IMR-90 (cell line): ENCODE data around the gene GNB5. TPM values are rescaled to one million over a fixed set of nuclear protein-coding genes. Genes with fewer than 3 reads are reported as not detected.

ENCODE experiments used
- ATAC-seq: fragments of 200-7000 bp; cut with Tn5 transposase; 2 replicates; pipeline ENCODE4 v1.9.1; 2020; ENCODE audit warnings: low read depth, mild to moderate bottlenecking, moderate library complexity
- BruUV-seq: library from RNA; stranded (reverse); fragments of 400-500 nt; replicated peaks from 2 replicates; lab custom pipeline; 2021; lab: Mats Ljungman, UMichigan
- CTCF ChIA-PET: fragments of 300-600 bp; formaldehyde crosslinking; extraction: SDS; loops from one replicate; lab custom pipeline; 2021; ENCODE audit warnings: antibody characterized with exemption; lab: Yijun Ruan, JAX
- POLR2A ChIA-PET: fragments of 300-600 bp; sonication (Branson Sonifier 250); formaldehyde crosslinking; loops from one replicate; lab custom pipeline; 2022; ENCODE audit warnings: antibody characterized with exemption; ENCODE audit not compliant: unreplicated experiment; lab: Charles Lee
- DNase-seq: peaks from one replicate; pipeline ENCODE4 v3.0.0; 2013
- H2AFZ ChIP-seq: replicated peaks from 2 replicates; pipeline ENCODE3; 2013; ENCODE audit warnings: low read length, mild to moderate bottlenecking; ENCODE audit not compliant: poor library complexity
- H2AK5ac ChIP-seq: 2 replicates; pipeline ENCODE4 v1.6.1; 2013; ENCODE audit warnings: low read depth, low read length, inconsistent platforms
- H2AK9ac ChIP-seq: replicated peaks from 2 replicates; pipeline ENCODE3; 2013; ENCODE audit warnings: mild to moderate bottlenecking, low read depth, low read length, moderate library complexity; ENCODE audit not compliant: poor library complexity
- H2BK120ac ChIP-seq: 2 replicates; pipeline ENCODE4 v1.6.1; 2013; ENCODE audit warnings: low read depth, low read length, inconsistent platforms
- H2BK15ac ChIP-seq: 3 replicates; pipeline ENCODE4 v1.6.1; 2013; ENCODE audit warnings: low read depth, low read length, inconsistent platforms
- H2BK20ac ChIP-seq: 2 replicates; pipeline ENCODE4 v1.6.1; 2013; ENCODE audit warnings: low read depth, mild to moderate bottlenecking, inconsistent platforms, low read length, moderate library complexity
- H2BK5ac ChIP-seq: 2 replicates; pipeline ENCODE4 v1.6.1; 2013; ENCODE audit warnings: mild to moderate bottlenecking, low read depth, low read length, inconsistent platforms; ENCODE audit not compliant: poor library complexity, severe bottlenecking
- H3K14ac ChIP-seq: replicated peaks from 2 replicates; pipeline ENCODE4 v1.6.1; 2013; ENCODE audit warnings: low read depth, low read length, inconsistent platforms
- H3K18ac ChIP-seq: 2 replicates; pipeline ENCODE4 v1.6.1; 2013; ENCODE audit warnings: low read depth, low read length, control low read depth
- H3K23ac ChIP-seq: 2 replicates; pipeline ENCODE4 v1.6.1; 2013; ENCODE audit warnings: low read depth, low read length, inconsistent platforms
- H3K27ac ChIP-seq: 2 replicates; pipeline ENCODE4 v1.5.1; 2013; ENCODE audit warnings: mild to moderate bottlenecking, control low read depth, low read length; ENCODE audit not compliant: insufficient read depth
- H3K27me3 ChIP-seq: 2 replicates; pipeline ENCODE4 v1.6.1; 2013; ENCODE audit warnings: low read length; ENCODE audit not compliant: control insufficient read depth, insufficient read depth
- H3K36me3 ChIP-seq: 2 replicates; pipeline ENCODE4 v1.6.1; 2013; ENCODE audit warnings: low read length, mixed read lengths; ENCODE audit not compliant: control insufficient read depth, insufficient read depth
- H3K4ac ChIP-seq: 2 replicates; pipeline ENCODE4 v1.6.1; 2013; ENCODE audit warnings: low read depth, low read length, inconsistent platforms
- H3K4me1 ChIP-seq: 2 replicates; pipeline ENCODE4 v1.6.1; 2013; ENCODE audit warnings: low read length, mixed read lengths; ENCODE audit not compliant: control insufficient read depth, insufficient read depth
- H3K4me2 ChIP-seq: 2 replicates; pipeline ENCODE4 v1.6.1; 2013; ENCODE audit warnings: low read depth, mild to moderate bottlenecking, control low read depth, low read length, moderate library complexity
- H3K4me3 ChIP-seq: 2 replicates; pipeline ENCODE4 v1.5.1; 2013; ENCODE audit warnings: low read depth, mild to moderate bottlenecking, control low read depth, low read length, moderate library complexity; ENCODE audit not compliant: insufficient read depth
- H3K56ac ChIP-seq: 2 replicates; pipeline ENCODE4 v1.6.1; 2013; ENCODE audit warnings: low read length, inconsistent platforms; ENCODE audit not compliant: insufficient read depth; ENCODE audit errors: extremely low read depth
- H3K79me1 ChIP-seq, 2 experiments: 2 replicates each; pipeline ENCODE4 v1.6.1; 2013; ENCODE audit warnings: low read length in 2 of 2, inconsistent platforms in 1 of 2, low read depth in 1 of 2
- H3K9ac ChIP-seq: 2 replicates; pipeline ENCODE4 v1.6.1; 2013; ENCODE audit warnings: low read depth, low read length, control low read depth
- H3K9me1 ChIP-seq: 2 replicates; pipeline ENCODE4 v1.6.1; 2013; ENCODE audit warnings: low read length, inconsistent platforms; ENCODE audit not compliant: insufficient read depth
- H3K9me3 ChIP-seq: 2 replicates; pipeline ENCODE4 v1.6.1; 2013; ENCODE audit warnings: low read length; ENCODE audit not compliant: control insufficient read depth, insufficient read depth
- H4K20me1 ChIP-seq: 2 replicates; pipeline ENCODE4 v1.6.1; 2013; ENCODE audit warnings: low read length, inconsistent platforms; ENCODE audit not compliant: insufficient read depth
- H4K5ac ChIP-seq: 2 replicates; pipeline ENCODE4 v1.6.1; 2013; ENCODE audit warnings: mild to moderate bottlenecking, low read depth, low read length, control low read depth
- H4K8ac ChIP-seq, 2 experiments: 2 replicates each; pipeline ENCODE4 v1.6.1; 2013; ENCODE audit warnings: low read depth in 2 of 2, low read length in 2 of 2, control low read depth in 1 of 2, inconsistent platforms in 1 of 2
- H4K91ac ChIP-seq: 2 replicates; pipeline ENCODE4 v1.6.1; 2013; ENCODE audit warnings: low read depth, low read length, inconsistent platforms; ENCODE audit not compliant: insufficient read depth
- BHLHE40 ChIP-seq: fragments of 150-350 bp; IDR thresholded peaks from 2 replicates; pipeline ENCODE4 v1.6.1; 2016; ENCODE audit warnings: mild to moderate bottlenecking, low read depth, low read length
- CEBPB ChIP-seq: IDR thresholded peaks from 2 replicates; pipeline ENCODE4 v1.6.1; 2012; ENCODE audit warnings: low read depth, low read length, improper control_type of control experiment
- CHD1 ChIP-seq: IDR thresholded peaks from 2 replicates; pipeline ENCODE4 v1.6.1; 2012; ENCODE audit warnings: low read depth, low read length, improper control_type of control experiment
- CTCF ChIP-seq: conservative IDR thresholded peaks from 2 replicates; pipeline ENCODE4 v1.5.1; 2012; ENCODE audit warnings: mild to moderate bottlenecking, low read depth, low read length, improper control_type of control experiment
- ELK1 ChIP-seq: fragments of 150-350 bp; IDR thresholded peaks from 2 replicates; pipeline ENCODE4 v1.6.1; 2016; ENCODE audit warnings: low read depth, mild to moderate bottlenecking, low read length, moderate library complexity, borderline replicate concordance
- FOS ChIP-seq: fragments of 150-350 bp; IDR thresholded peaks from 2 replicates; pipeline ENCODE4 v1.6.1; 2016; ENCODE audit warnings: low read depth, low read length
- MAFK ChIP-seq: IDR thresholded peaks from 2 replicates; pipeline ENCODE4 v1.6.1; 2012; ENCODE audit warnings: low read depth, low read length, improper control_type of control experiment
- MAZ ChIP-seq: IDR thresholded peaks from 2 replicates; pipeline ENCODE4 v1.6.1; 2012; ENCODE audit warnings: low read depth, mild to moderate bottlenecking, low read length, improper control_type of control experiment, moderate library complexity, borderline replicate concordance
- MXI1 ChIP-seq: IDR thresholded peaks from 2 replicates; pipeline ENCODE4 v1.6.1; 2012; ENCODE audit warnings: low read depth, mild to moderate bottlenecking, low read length, moderate library complexity, borderline replicate concordance
- NFE2L2 ChIP-seq: fragments of 150-350 bp; IDR thresholded peaks from 2 replicates; pipeline ENCODE4 v1.6.1; 2016; ENCODE audit warnings: low read depth, mild to moderate bottlenecking, low read length
- POLR2A ChIP-seq: IDR thresholded peaks from 2 replicates; pipeline ENCODE4 v1.6.1; 2012; ENCODE audit warnings: mild to moderate bottlenecking, low read depth, low read length
- RAD21 ChIP-seq: IDR thresholded peaks from 2 replicates; pipeline ENCODE4 v1.6.1; 2012; ENCODE audit warnings: low read length, improper control_type of control experiment
- RCOR1 ChIP-seq: IDR thresholded peaks from 2 replicates; pipeline ENCODE4 v1.6.1; 2012; ENCODE audit warnings: mild to moderate bottlenecking, low read length, improper control_type of control experiment; ENCODE audit not compliant: insufficient replicate concordance
- RFX5 ChIP-seq: IDR thresholded peaks from 2 replicates; pipeline ENCODE4 v1.8.0; 2012; ENCODE audit warnings: low read depth, mild to moderate bottlenecking, low read length, moderate library complexity
- SMC3 ChIP-seq: fragments of 150-350 bp; IDR thresholded peaks from 2 replicates; pipeline ENCODE4 v1.6.1; 2016; ENCODE audit warnings: low read depth, mild to moderate bottlenecking, antibody characterized with exemption, low read length, moderate library complexity
- USF2 ChIP-seq: fragments of 150-350 bp; IDR thresholded peaks from 2 replicates; pipeline ENCODE4 v1.6.1; 2017; ENCODE audit warnings: mild to moderate bottlenecking, antibody characterized with exemption, low read length, low read depth
- WGBS, 2 experiments: methylation state at CpG; one replicate each; pipeline versions ENCODE4 v1.1.5 to v1.1.7; 2013; ENCODE audit warnings: missing lambda C conversion rate in 2 of 2; ENCODE audit not compliant: insufficient read length in 1 of 2; ENCODE audit errors: extremely low coverage in 2 of 2; 5-methylcytosine and 5-hydroxymethylcytosine counted together
- dilution Hi-C: fragments of 300-500 bp; cut with HindIII; formaldehyde crosslinking; loops from one replicate; pipeline ENCODE4 v1.14.3; 2018; ENCODE audit warnings: low sequenced_read_pairs; ENCODE audit not compliant: unreplicated experiment
- in situ Hi-C: fragments of 300-500 bp; cut with MboI; formaldehyde crosslinking; loops from 3 replicates; pipeline ENCODE4 v1.14.3; 2019; ENCODE audit warnings: low sequenced_read_pairs, inconsistent platforms, mixed read lengths
- intact Hi-C: fragments of 100-400 bp; cut with micrococcal nuclease; formaldehyde crosslinking; loops from 2 replicates; pipeline ENCODE4 v1.10.0; 2022
- polyA plus RNA-seq, 3 experiments: library from polyadenylated mRNA; depleted of rRNA; stranded (reverse); fragments of >200 nt; gene quantifications; 2 replicates each; pipeline ENCODE4 v1.2.3, GENCODE V29; 2012; ENCODE audit warnings: low replicate concordance in 1 of 3
- total RNA-seq: library from RNA; depleted of rRNA; stranded (reverse); fragments of >200 nt; gene quantifications from 2 replicates; pipeline ENCODE4 v1.2.3, GENCODE V29; 2012

GNB5 gene
- total and polyA plus RNA-seq, 2 of the 4 experiments (the other 2 are of a cell fraction): 27.7 to 33.2 TPM

- Histone ChIP-seq H3K9me1 (peaks cover 18% of the 10 kb centered on the region), H3K27me3 (no peaks in the 10 kb centered on the region), H3K79me1 (no peaks in the 10 kb centered on the region), H3K14ac (no peak overlapping the region), H2BK20ac (no peak overlapping the region), H2AK9ac (no peak overlapping the region), H4K8ac (no peak overlapping the region), H2AK5ac (no peak overlapping the region), H3K23ac (no peak overlapping the region), H3K56ac (no peak overlapping the region), H4K91ac (no peak overlapping the region), H2AFZ (no peak overlapping the region), H3K9me3 (no peaks in the 10 kb centered on the region), H4K5ac (no peak overlapping the region), H3K4me1 (peaks cover 16% of the 10 kb centered on the region), H3K18ac (no peak overlapping the region), H3K9ac (no peak overlapping the region), H4K20me1 (no peaks in the 10 kb centered on the region), H2BK120ac (no peak overlapping the region), H2BK5ac (no peak overlapping the region), H2BK15ac (no peak overlapping the region), H3K4ac (no peak overlapping the region), H3K36me3 (no peaks in the 10 kb centered on the region), H3K27ac (no peak overlapping the region), H3K4me2 (no peak overlapping the region), H3K4me3 (no peak overlapping the region)
- ATAC-seq (no peak), DNase-seq (no peak)
- intact Hi-C loops (no loop called here), dilution Hi-C loops (no loop called here), in situ Hi-C loops (no loop called here)
- TF ChIP-seq CHD1 (no peak), USF2 (no peak), CTCF (no peak), MXI1 (no peak), NFE2L2 (no peak), SMC3 (no peak), RCOR1 (no peak), MAFK (no peak), RAD21 (no peak), POLR2A (no peak), ELK1 (no peak), CEBPB (no peak), MAZ (no peak), BHLHE40 (no peak), FOS (no peak), RFX5 (no peak)
- WGBS, 2 experiments: 80% methylated on average over 1 of the region's 9 CpGs; no CpG with 5 or more reads in 1 of the 2 experiments
- BruUV-seq: no TSS peak
- CTCF ChIA-PET: interaction anchor here (0.6 to 1.1 kb wide), 3 partner anchors 82 to 127 kb away, joined by 3 to 5 read pairs (median 3); no protein-coding TSS in a partner anchor
- POLR2A ChIA-PET: no interaction called here
Measured at GRCh38 chr15:52080706-52081392, 110.3 kb downstream of the GNB5 start.
